Adipocyte (in vitro differentiated cells): ENCODE data around the gene MYOM3.

Experiments
- DNase-seq: peaks from one replicate; pipeline ENCODE4 v3.0.0-alpha.2; 2015; ENCODE audit warnings: low read depth
- H3K27me3 ChIP-seq: replicated peaks from 2 replicates; pipeline ENCODE4 v1.7.0; 2013; ENCODE audit warnings: mild to moderate bottlenecking, low read length, moderate library complexity; ENCODE audit not compliant: control insufficient read depth, insufficient read depth
- H3K36me3 ChIP-seq: 2 replicates; pipeline ENCODE4 v1.7.0; 2013; ENCODE audit warnings: low read length, mild to moderate bottlenecking, moderate library complexity; ENCODE audit not compliant: control insufficient read depth, insufficient read depth, severe bottlenecking
- H3K4me1 ChIP-seq: 2 replicates; pipeline ENCODE4 v1.7.0; 2013; ENCODE audit warnings: mild to moderate bottlenecking, low read length, moderate library complexity; ENCODE audit not compliant: control insufficient read depth, insufficient read depth
- H3K4me3 ChIP-seq: 2 replicates; pipeline ENCODE4 v1.7.0; 2013; ENCODE audit warnings: mild to moderate bottlenecking, low read length, moderate library complexity
- H3K9ac ChIP-seq: 2 replicates; pipeline ENCODE4 v1.7.0; 2013; ENCODE audit warnings: mild to moderate bottlenecking, low read length, moderate library complexity
- H3K9me3 ChIP-seq: 2 replicates; pipeline ENCODE4 v1.7.0; 2013; ENCODE audit warnings: mild to moderate bottlenecking, low read length, moderate library complexity; ENCODE audit not compliant: control insufficient read depth

The MYOM3 gene

GRCh38 chr1:24093732-24094131 is 18.2 kb downstream of the MYOM3 start:
- Histone ChIP-seq H3K9ac (no peak overlapping the region), H3K27me3 (peaks cover 23% of the 10 kb centered on the region), H3K36me3 (no peaks in the 10 kb centered on the region), H3K4me1 (no peaks in the 10 kb centered on the region), H3K9me3 (no peaks in the 10 kb centered on the region), H3K4me3 (no peak overlapping the region)
- no peak for DNase-seq

GRCh38 chr1:24092979-24093378 is 19.0 kb downstream of the MYOM3 start:
- Histone ChIP-seq H3K9ac (no peak overlapping the region), H3K36me3 (no peaks in the 10 kb centered on the region), H3K27me3 (peaks cover 28% of the 10 kb centered on the region), H3K4me1 (no peaks in the 10 kb centered on the region), H3K4me3 (no peak overlapping the region), H3K9me3 (no peaks in the 10 kb centered on the region)
- DNase-seq = no peak

DNA sequence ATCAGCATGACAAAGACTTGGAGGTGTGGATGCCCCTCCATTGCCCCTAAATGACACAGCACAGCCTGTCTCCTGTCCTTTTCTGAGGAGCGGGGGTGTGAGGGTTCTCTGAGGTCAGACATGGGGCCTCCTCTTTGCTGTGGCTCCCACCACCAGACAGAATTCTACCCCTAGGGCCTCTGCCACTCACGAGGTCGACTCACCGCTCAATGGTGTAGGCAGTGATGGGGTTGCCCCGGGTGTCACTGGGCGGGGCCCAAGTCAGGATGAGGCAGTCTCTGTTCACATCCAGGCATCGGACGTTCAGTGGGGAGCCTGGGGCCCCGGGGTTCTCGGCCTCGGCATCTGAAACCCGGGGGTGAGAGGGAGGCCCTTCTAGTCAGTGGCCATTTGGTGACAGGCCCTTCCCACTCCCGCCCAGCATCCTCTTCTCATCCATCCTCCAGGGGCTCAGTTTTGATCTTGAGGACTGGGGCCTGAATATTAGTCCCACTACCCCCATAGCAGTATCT is 19.9 kb downstream of the MYOM3 start:
- no peak overlapping the region for H3K4me3 ChIP-seq
- H3K9me3 ChIP-seq = no peaks in the 10 kb centered on the region
- peaks cover 28% of the 10 kb centered on the region for H3K27me3 ChIP-seq
- H3K36me3 ChIP-seq = no peaks in the 10 kb centered on the region
- H3K4me1 ChIP-seq = no peaks in the 10 kb centered on the region
- no peak overlapping the region for H3K9ac ChIP-seq
- DNase-seq = no peak

DNA sequence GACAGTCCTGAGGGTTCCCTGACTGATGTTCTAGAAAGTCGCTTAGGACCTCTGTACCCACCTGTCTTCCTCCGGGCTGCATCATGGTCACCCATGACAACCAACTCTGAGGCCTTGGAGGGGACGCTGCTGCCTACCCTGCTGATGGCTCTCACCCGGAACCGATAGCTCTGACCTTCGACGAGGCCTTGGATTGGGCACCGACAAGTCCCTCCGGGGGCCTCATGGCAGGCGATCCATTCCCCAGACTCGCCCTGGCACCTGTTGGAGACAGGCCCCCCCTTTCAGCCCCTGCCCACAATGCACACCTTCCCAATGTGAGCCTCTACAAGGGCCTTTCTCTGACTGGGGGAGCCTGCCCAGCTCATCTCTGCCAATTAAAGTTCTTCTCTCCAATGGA is 21.2 kb downstream of the MYOM3 start:
- Histone ChIP-seq H3K4me1 (no peaks in the 10 kb centered on the region), H3K27me3 (peaks cover 22% of the 10 kb centered on the region), H3K9ac (no peak overlapping the region), H3K4me3 (no peak overlapping the region), H3K9me3 (no peaks in the 10 kb centered on the region), H3K36me3 (no peaks in the 10 kb centered on the region)
- DNase-seq = no peak

DNA sequence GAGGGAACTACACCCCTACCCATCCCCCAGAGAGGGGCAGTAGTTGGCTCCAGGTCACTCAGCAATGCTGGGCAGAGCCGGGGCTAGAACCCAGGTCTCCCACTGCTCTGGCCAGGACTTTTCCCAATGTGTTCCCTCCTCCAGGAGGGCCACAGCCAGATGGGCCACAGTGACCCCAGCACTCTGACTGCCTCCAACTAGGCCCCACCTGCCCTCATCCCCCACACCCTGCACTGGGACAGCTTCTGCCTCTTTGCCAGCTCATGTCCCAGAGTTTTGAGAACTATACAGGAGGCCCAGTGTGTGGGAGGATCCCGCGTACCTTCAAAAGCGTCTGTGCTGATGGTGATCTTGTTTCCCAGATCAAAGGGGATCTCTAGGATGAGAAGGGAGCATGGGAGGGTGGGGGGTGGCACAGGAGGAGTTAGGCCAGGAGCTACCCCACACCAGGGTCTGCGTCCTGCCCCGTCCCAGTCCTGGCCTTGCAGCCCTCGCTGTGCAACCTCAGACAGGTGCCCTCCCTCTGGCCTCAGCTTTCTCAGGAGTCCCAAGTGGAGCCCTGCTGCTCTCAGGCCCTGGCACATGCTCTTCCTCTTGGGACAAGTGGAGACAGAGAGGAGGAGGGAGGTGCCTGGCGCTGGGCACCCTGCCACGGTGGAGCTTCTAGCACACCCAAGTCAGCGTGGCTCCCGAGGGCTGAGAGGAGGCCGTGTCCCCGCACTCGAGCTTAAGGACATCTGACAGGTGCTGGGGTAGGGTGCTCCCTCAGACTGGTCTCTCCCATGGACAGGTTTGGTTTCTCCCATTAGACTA is 22.0 kb downstream of the MYOM3 start:
- no peaks in the 10 kb centered on the region for H3K9me3 ChIP-seq
- H3K4me1 ChIP-seq = no peaks in the 10 kb centered on the region
- no peak overlapping the region for H3K9ac ChIP-seq
- H3K36me3 ChIP-seq = no peaks in the 10 kb centered on the region
- no peak overlapping the region for H3K4me3 ChIP-seq
- peaks cover 16% of the 10 kb centered on the region for H3K27me3 ChIP-seq
- DNase-seq = no peak

DNA sequence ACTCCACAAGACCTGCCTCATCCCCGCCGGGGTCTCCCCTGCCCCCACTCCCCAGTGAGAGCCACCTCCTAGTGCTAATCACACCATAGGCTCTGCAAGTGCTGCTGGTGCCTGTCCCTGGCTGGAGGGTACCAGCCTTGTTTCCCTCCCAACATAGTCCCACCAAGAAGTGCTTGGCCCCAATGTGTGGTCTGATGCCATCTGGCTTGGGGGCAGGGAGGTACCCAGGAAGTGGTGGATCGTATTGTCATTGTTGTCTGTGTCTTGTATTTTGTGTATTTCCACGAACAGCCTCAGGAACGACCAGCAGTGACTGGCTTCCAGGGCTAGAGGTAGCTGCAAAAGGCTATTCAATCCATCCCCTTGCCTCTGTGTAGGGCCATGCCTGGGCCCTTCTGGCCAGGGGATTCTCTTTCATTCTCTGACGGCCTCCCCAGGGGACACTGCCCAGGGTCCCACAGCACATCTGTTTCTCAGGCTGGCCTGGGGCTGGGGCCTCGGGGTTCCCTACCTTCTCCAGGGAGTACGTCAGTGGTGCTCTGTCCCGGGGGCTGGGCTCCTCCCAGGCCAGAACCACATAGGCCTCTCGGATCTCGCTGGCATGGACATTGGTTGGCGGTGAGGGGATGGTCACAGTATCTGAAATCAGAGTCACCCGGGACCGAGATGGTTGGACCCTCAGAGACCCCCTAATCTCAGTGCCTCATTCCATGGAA is 22.8 kb downstream of the MYOM3 start:
- Histone ChIP-seq H3K27me3 (peaks cover 10% of the 10 kb centered on the region), H3K4me1 (no peaks in the 10 kb centered on the region), H3K36me3 (no peaks in the 10 kb centered on the region), H3K9ac (no peak overlapping the region), H3K4me3 (no peak overlapping the region), H3K9me3 (no peaks in the 10 kb centered on the region)
- no peak for DNase-seq

GRCh38 chr1:24086466-24086865 is 25.5 kb downstream of the MYOM3 start:
- H3K36me3 ChIP-seq = no peaks in the 10 kb centered on the region
- H3K4me1 ChIP-seq = no peaks in the 10 kb centered on the region
- no peak overlapping the region for H3K9ac ChIP-seq

DNA sequence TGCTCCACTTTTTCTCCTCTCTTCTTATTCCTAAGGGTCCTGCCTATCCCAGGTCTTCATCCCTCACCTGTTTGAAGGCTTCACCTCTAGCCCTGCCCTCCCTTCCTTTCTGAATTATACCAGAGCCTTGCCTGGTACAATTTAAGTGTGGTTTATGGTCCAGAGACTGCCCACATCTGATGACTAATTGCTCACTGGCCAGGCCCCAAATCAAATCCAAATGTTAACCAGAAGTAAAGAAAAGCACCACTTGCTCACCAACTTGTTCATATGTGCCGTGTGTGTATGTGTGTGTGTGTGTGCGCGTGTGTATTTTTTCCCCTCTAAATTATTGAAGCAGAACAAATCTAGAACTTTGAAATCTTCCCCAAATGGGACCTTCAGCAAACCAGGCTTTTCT is 26.4 kb downstream of the MYOM3 start:
- H3K27me3 ChIP-seq = peaks cover 30% of the 10 kb centered on the region
- DNase-seq = peak; percentile 72

More at GRCh38 chr1:24086466-24086865, 25.5 kb downstream of the MYOM3 start:
- Histone ChIP-seq H3K27me3 (peaks cover 30% of the 10 kb centered on the region), H3K9me3 (no peaks in the 10 kb centered on the region), H3K4me3 (no peak overlapping the region)
- DNase-seq = no peak

GRCh38 chr1:24085007-24085406 is 26.9 kb downstream of the MYOM3 start:
- Histone ChIP-seq H3K36me3 (no peaks in the 10 kb centered on the region), H3K9me3 (no peaks in the 10 kb centered on the region), H3K4me3 (no peak overlapping the region), H3K27me3 (peaks cover 30% of the 10 kb centered on the region), H3K4me1 (no peaks in the 10 kb centered on the region), H3K9ac (no peak overlapping the region)
- no peak for DNase-seq

More for the DNA sequence above, 26.4 kb downstream of the MYOM3 start:
- Histone ChIP-seq H3K36me3 (no peaks in the 10 kb centered on the region), H3K9me3 (no peaks in the 10 kb centered on the region), H3K4me1 (no peaks in the 10 kb centered on the region), H3K9ac (no peak overlapping the region), H3K4me3 (no peak overlapping the region)

DNA sequence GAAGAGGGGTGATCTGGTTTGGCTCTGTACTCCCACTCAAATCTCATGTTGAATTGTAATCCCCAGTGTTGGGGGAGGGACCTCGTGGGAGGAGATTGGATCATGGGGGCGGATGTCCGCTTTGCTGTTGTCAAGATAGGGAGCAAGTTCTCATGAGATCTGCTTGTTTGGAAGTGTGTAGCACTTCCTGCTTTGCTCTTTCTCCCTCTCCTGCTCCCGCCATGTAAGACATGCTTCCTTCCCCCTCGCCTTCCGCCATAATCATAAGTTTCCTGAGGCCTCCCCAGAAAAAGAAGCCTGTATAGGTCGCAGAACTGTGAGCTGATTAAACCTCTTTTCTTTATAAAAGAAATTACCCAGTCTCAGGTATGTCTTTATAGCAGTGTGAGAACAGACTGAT is 27.9 kb downstream of the MYOM3 start:
- peaks cover 27% of the 10 kb centered on the region for H3K27me3 ChIP-seq
- no peak overlapping the region for H3K9ac ChIP-seq
- H3K4me1 ChIP-seq = no peaks in the 10 kb centered on the region
- no peak overlapping the region for H3K4me3 ChIP-seq
- no peaks in the 10 kb centered on the region for H3K9me3 ChIP-seq
- no peak for DNase-seq
- H3K36me3 ChIP-seq = no peaks in the 10 kb centered on the region

- Histone ChIP-seq H3K9me3 (no peaks in the 10 kb centered on the region), H3K36me3 (no peaks in the 10 kb centered on the region), H3K4me3 (no peak overlapping the region), H3K27me3 (peaks cover 19% of the 10 kb centered on the region), H3K4me1 (no peaks in the 10 kb centered on the region), H3K9ac (no peak overlapping the region)
- DNase-seq = no peak
Observed at GRCh38 chr1:24082372-24082771, 29.6 kb downstream of the MYOM3 start.
